ENCODE data around the gene SNX9. TPM values are rescaled to one million over a fixed set of nuclear protein-coding genes. Genes with fewer than 3 reads are reported as not detected.
A peak's percentile ranks its signal among the peaks of the same experiment; 100 is the strongest.

The SNX9 gene
- polyA plus RNA-seq, 1 donor (not counting 4 experiments of a cell fraction or from before 2014, with no cell fraction given), result 37.8 TPM

DNA sequence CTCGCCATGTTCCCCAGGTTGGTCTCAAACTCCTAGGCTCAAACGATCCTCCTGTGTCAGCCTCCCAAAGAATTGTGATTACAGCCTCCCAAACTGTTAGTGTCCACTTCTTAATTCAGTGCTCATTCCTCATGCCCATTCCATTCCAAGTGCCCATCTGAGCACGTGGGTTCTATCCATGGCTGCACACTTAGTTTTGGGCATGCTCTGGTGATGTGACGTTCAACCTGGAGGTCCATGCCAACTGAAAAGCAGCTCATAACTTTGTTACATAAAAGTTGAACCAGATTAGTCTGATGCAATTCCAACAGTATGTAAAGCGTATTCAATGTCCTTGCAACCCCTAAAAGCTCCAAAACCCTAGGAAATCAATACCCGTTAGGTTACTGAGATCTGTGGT lies 11.5 kb downstream of the SNX9 start:
- Histone ChIP-seq H4K20me1 (ENCODE audit: control insufficient read depth, extremely low read depth, insufficient read depth, low read length) (no peaks in the 10 kb centered on the region), H3K9me3 (ENCODE audit: control insufficient read depth, low read depth, low read length) (no peaks in the 10 kb centered on the region), H3K4me3 (ENCODE audit: control insufficient read depth in 2 of 3, extremely low read depth in 1 of 3, insufficient read depth in 2 of 3, low read depth in 1 of 3, low read length in 3 of 3) (no peak overlapping the region), H2AFZ (ENCODE audit: control insufficient read depth, low read length) (no peak overlapping the region), H3K4me1 (ENCODE audit: control insufficient read depth, extremely low read depth, insufficient read depth, low read length) (peaks cover 56% of the 10 kb centered on the region), H3K27me3 (ENCODE audit: control insufficient read depth, extremely low read depth, insufficient read depth, low read length) (no peaks in the 10 kb centered on the region), H3K27ac (ENCODE audit: control insufficient read depth, insufficient read depth, low read length) (peak overlapping the region; percentile 96), H3K79me2 (ENCODE audit: control insufficient read depth, insufficient read depth, low read length) (peaks cover 89% of the 10 kb centered on the region), H3K9me1 (ENCODE audit: control insufficient read depth, extremely low read depth, insufficient read depth, low read length) (no peaks in the 10 kb centered on the region), H3K36me3 (ENCODE audit: control insufficient read depth in 2 of 2, extremely low read depth in 1 of 2, insufficient read depth in 2 of 2, low read length in 2 of 2) (peaks cover 0 to 2% of the 10 kb centered on the region in 2 experiments), H3K4me2 (ENCODE audit: control insufficient read depth, extremely low read depth, insufficient read depth, low read depth, low read length) (no peak overlapping the region), H3K9ac (ENCODE audit: control insufficient read depth, extremely low read depth, insufficient read depth, low read length) (no peak overlapping the region)
- dilution Hi-C loops (cut with MboI; ENCODE audit: extremely low pct_ligation_motif_present, low sequenced_read_pairs), result no loop called here
- TF ChIP-seq, protein P1, sequence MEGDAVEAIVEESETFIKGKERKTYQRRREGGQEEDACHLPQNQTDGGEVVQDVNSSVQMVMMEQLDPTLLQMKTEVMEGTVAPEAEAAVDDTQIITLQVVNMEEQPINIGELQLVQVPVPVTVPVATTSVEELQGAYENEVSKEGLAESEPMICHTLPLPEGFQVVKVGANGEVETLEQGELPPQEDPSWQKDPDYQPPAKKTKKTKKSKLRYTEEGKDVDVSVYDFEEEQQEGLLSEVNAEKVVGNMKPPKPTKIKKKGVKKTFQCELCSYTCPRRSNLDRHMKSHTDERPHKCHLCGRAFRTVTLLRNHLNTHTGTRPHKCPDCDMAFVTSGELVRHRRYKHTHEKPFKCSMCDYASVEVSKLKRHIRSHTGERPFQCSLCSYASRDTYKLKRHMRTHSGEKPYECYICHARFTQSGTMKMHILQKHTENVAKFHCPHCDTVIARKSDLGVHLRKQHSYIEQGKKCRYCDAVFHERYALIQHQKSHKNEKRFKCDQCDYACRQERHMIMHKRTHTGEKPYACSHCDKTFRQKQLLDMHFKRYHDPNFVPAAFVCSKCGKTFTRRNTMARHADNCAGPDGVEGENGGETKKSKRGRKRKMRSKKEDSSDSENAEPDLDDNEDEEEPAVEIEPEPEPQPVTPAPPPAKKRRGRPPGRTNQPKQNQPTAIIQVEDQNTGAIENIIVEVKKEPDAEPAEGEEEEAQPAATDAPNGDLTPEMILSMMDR (optimal IDR thresholded peaks at IDR 0.05 in 1 of 3, IDR thresholded peaks at IDR 0.05 in 1 of 3, conservative IDR thresholded peaks at IDR 0.05 in 1 of 3; ENCODE audit: extremely low read depth in 1 of 3, insufficient read depth in 2 of 3, low read length in 3 of 3), result no peak
- TF ChIP-seq EZH2 (IDR thresholded peaks at IDR 0.05; ENCODE audit: low read length), result no peak
- no peak for DNase-seq (ENCODE audit: low read depth, low spot score)
- no peak for FAIRE-seq

DNA sequence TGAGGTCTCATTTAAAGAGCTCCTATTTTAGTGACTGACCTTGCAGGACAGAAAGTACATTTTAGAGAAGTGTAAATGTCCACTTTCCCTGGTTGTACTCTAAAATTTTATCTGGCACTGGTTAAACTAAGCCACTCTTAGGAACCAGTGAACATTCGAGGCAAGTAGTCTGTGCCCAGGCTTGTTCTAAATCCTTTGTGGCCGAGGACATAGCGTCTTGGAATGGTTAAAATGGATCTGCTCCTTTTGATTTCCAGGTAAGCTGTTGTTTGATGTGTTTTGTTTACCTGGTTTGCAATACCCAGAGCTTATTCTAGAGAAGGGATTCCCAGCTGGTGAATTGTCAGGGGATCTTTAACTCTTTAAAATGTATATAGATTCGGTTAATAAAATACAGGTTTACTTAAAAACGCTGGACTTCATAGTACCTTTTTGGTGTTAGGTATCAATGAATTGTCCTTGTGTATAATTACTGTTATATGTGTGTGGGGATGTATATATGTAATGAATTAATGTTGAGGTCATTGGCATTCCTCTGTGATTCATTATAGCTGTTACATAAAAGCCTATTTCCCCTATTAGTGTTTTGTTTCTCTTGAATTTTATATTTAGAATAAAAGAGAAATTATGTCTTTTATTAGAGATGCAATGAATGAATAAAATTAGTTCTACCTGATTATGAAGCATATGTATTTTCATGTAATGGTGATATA lies 15.8 kb downstream of the SNX9 start:
- Histone ChIP-seq H3K4me2 (ENCODE audit: control insufficient read depth, extremely low read depth, insufficient read depth, low read depth, low read length) (peak overlapping the region; percentile 75), H3K27ac (ENCODE audit: control insufficient read depth, insufficient read depth, low read length) (peak overlapping the region; percentile 84), H3K9me3 (ENCODE audit: control insufficient read depth, low read depth, low read length) (no peaks in the 10 kb centered on the region), H3K4me3 (ENCODE audit: control insufficient read depth in 2 of 3, extremely low read depth in 1 of 3, insufficient read depth in 2 of 3, low read depth in 1 of 3, low read length in 3 of 3) (peak overlapping the region in 2 of 3 experiments; percentile 49 to 54), H4K20me1 (ENCODE audit: control insufficient read depth, extremely low read depth, insufficient read depth, low read length) (no peaks in the 10 kb centered on the region), H3K9me1 (ENCODE audit: control insufficient read depth, extremely low read depth, insufficient read depth, low read length) (no peaks in the 10 kb centered on the region), H3K27me3 (ENCODE audit: control insufficient read depth, extremely low read depth, insufficient read depth, low read length) (no peaks in the 10 kb centered on the region), H2AFZ (ENCODE audit: control insufficient read depth, low read length) (no peak overlapping the region), H3K4me1 (ENCODE audit: control insufficient read depth, extremely low read depth, insufficient read depth, low read length) (peaks cover 69% of the 10 kb centered on the region), H3K9ac (ENCODE audit: control insufficient read depth, extremely low read depth, insufficient read depth, low read length) (peak overlapping the region; percentile 59), H3K36me3 (ENCODE audit: control insufficient read depth in 2 of 2, extremely low read depth in 1 of 2, insufficient read depth in 2 of 2, low read length in 2 of 2) (peaks cover 0 to 2% of the 10 kb centered on the region in 2 experiments), H3K79me2 (ENCODE audit: control insufficient read depth, insufficient read depth, low read length) (peaks cover 95% of the 10 kb centered on the region)
- FAIRE-seq, result peak; percentile 53
- dilution Hi-C loops (cut with MboI; ENCODE audit: extremely low pct_ligation_motif_present, low sequenced_read_pairs), result no loop called here
- no peak for TF ChIP-seq EZH2 (IDR thresholded peaks at IDR 0.05; ENCODE audit: low read length)
- TF ChIP-seq, protein P1 (optimal IDR thresholded peaks at IDR 0.05 in 1 of 3, IDR thresholded peaks at IDR 0.05 in 1 of 3, conservative IDR thresholded peaks at IDR 0.05 in 1 of 3; ENCODE audit: extremely low read depth in 1 of 3, insufficient read depth in 2 of 3, low read length in 3 of 3), result no peak
- DNase-seq (ENCODE audit: low read depth, low spot score), result no peak
